PC-9 (cell line): ENCODE results near the gene SLC22A12. TPM values are rescaled to one million over a fixed set of nuclear protein-coding genes. Genes with fewer than 3 reads are reported as not detected.

ENCODE experiments used
- BruUV-seq: library from RNA; stranded (reverse); fragments of 400-500 nt; replicated peaks from 2 replicates; lab custom pipeline; 2021; lab: Mats Ljungman, UMichigan
- CTCF ChIA-PET: fragments of 300-600 bp; sonication (Branson Sonifier 250); formaldehyde crosslinking; loops from one replicate; lab custom pipeline; 2022; ENCODE audit warnings: antibody characterized with exemption; lab: Charles Lee
- POLR2A ChIA-PET: fragments of 300-600 bp; sonication (Branson Sonifier 250); formaldehyde crosslinking; loops from one replicate; lab custom pipeline; 2022; ENCODE audit warnings: antibody characterized with exemption; ENCODE audit not compliant: unreplicated experiment; lab: Charles Lee
- DNase-seq, 2 experiments: peaks; one replicate each; pipeline versions ENCODE4 v3.0.0 to v3.0.0-alpha.2; 2015 to 2022; ENCODE audit warnings: mixed read lengths in 1 of 2
- H2AFZ ChIP-seq: fragments of 200-600 bp; sonication (generic); 2 replicates; pipeline ENCODE4 v1.8.1; 2017; ENCODE audit warnings: antibody characterized with exemption
- H3F3A ChIP-seq: fragments of 200-600 bp; sonication (generic); 2 replicates; pipeline ENCODE4 v1.8.1; 2017; ENCODE audit warnings: antibody characterized with exemption, mild to moderate bottlenecking, low read depth; ENCODE audit not compliant: insufficient read depth
- H3K27ac ChIP-seq: fragments of 200-600 bp; sonication (generic); 2 replicates; pipeline ENCODE4 v1.6.1; 2016; ENCODE audit warnings: mixed run types
- H3K27me3 ChIP-seq: fragments of 200-600 bp; sonication (generic); 2 replicates; pipeline ENCODE4 v1.6.1; 2016; ENCODE audit warnings: low read depth, mixed run types; ENCODE audit not compliant: insufficient read depth
- H3K36me3 ChIP-seq: fragments of 200-600 bp; sonication (generic); 2 replicates; pipeline ENCODE4 v1.6.1; 2016; ENCODE audit warnings: low read depth, mixed run types
- H3K4me1 ChIP-seq: fragments of 200-600 bp; sonication (generic); replicated peaks from 2 replicates; pipeline ENCODE4 v1.6.1; 2016; ENCODE audit warnings: mixed run types; ENCODE audit not compliant: insufficient read depth
- H3K4me2 ChIP-seq: fragments of 200-600 bp; sonication (generic); 2 replicates; pipeline ENCODE4 v1.6.1; 2017; ENCODE audit warnings: mixed run types
- H3K4me3 ChIP-seq: fragments of 200-600 bp; sonication (generic); 2 replicates; pipeline ENCODE4 v1.6.1; 2016; ENCODE audit warnings: mixed run types
- H3K79me2 ChIP-seq: fragments of 200-600 bp; sonication (generic); 2 replicates; pipeline ENCODE4 v1.6.1; 2017; ENCODE audit warnings: low read depth, mixed run types
- H3K9me2 ChIP-seq: fragments of 200-600 bp; sonication (generic); 2 replicates; pipeline ENCODE4 v1.8.1; 2017; ENCODE audit warnings: mild to moderate bottlenecking; ENCODE audit not compliant: insufficient read depth
- H3K9me3 ChIP-seq: fragments of 200-600 bp; sonication (generic); 2 replicates; pipeline ENCODE4 v1.8.1; 2016; ENCODE audit warnings: low read depth; ENCODE audit not compliant: insufficient read depth
- H4K20me1 ChIP-seq: fragments of 200-600 bp; sonication (generic); 2 replicates; pipeline ENCODE4 v1.8.1; 2017; ENCODE audit not compliant: insufficient read depth
- EZH2 ChIP-seq: fragments of 200-600 bp; sonication (generic); IDR thresholded peaks from 2 replicates; pipeline ENCODE4 v1.8.0; 2017; ENCODE audit warnings: antibody characterized with exemption, low read depth
- intact Hi-C: fragments of 100-400 bp; cut with micrococcal nuclease; formaldehyde crosslinking; loops from one replicate; pipeline ENCODE4 v1.10.0; 2022; ENCODE audit not compliant: unreplicated experiment
- total RNA-seq: library from RNA; stranded (reverse); gene quantifications from 2 replicates; pipeline ENCODE4 v1.2.3, GENCODE V29; 2021
- TF ChIP-seq, protein P1 (sequence below): fragments of 200-600 bp; sonication (generic); conservative IDR thresholded peaks from 2 replicates; pipeline ENCODE4 v1.6.1; 2017; ENCODE audit warnings: mixed run types, antibody characterized with exemption, mild to moderate bottlenecking, moderate library complexity

The SLC22A12 gene
- total RNA-seq, 1 experiment from 2014 or later = not detected

DNA sequence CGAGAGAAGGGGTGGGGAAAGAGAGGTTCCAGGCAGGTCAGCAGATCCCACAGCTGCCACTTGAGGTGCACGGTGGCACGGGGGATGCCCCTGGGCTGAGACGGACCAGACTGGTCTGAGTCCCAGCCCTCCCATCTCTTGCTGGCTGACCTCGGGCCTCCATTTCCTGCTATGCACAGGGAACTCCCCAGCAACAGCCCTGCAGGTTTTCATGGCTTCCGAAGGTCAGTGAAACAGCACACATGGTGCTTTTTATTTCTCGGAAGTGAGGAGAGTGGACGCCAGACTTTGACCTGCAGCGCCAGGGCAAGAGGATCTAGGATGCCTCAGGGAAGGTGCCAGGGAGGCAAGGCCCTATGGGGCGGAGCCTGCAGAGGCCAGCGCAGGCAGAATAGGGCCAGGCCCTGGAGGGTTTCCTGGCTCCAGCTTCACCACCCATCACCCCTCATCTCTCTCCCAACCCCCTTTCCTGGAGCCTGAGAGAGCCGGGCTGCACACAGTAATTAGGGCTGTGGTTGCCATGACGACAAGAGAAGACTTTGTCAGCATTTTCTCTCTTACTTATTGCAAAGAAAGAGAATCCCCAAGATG is 29.5 kb downstream of the SLC22A12 start:
- Histone ChIP-seq H3K4me1 (no peaks in the 10 kb centered on the region), H3K4me2 (no peak overlapping the region), H3F3A (no peaks in the 10 kb centered on the region), H3K27ac (no peak overlapping the region), H3K9me2 (no peaks in the 10 kb centered on the region), H3K36me3 (no peaks in the 10 kb centered on the region), H2AFZ (no peak overlapping the region), H3K79me2 (no peaks in the 10 kb centered on the region), H3K4me3 (no peak overlapping the region), H4K20me1 (no peaks in the 10 kb centered on the region), H3K9me3 (no peaks in the 10 kb centered on the region), H3K27me3 (peaks cover 8% of the 10 kb centered on the region; the same call in 1 of the 2 replicates)
- TF ChIP-seq EZH2 = no peak
- TF ChIP-seq, protein P1, sequence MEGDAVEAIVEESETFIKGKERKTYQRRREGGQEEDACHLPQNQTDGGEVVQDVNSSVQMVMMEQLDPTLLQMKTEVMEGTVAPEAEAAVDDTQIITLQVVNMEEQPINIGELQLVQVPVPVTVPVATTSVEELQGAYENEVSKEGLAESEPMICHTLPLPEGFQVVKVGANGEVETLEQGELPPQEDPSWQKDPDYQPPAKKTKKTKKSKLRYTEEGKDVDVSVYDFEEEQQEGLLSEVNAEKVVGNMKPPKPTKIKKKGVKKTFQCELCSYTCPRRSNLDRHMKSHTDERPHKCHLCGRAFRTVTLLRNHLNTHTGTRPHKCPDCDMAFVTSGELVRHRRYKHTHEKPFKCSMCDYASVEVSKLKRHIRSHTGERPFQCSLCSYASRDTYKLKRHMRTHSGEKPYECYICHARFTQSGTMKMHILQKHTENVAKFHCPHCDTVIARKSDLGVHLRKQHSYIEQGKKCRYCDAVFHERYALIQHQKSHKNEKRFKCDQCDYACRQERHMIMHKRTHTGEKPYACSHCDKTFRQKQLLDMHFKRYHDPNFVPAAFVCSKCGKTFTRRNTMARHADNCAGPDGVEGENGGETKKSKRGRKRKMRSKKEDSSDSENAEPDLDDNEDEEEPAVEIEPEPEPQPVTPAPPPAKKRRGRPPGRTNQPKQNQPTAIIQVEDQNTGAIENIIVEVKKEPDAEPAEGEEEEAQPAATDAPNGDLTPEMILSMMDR = no peak
- CTCF ChIA-PET = no interaction called here
- intact Hi-C loops = no loop called here
- POLR2A ChIA-PET = no interaction called here
- DNase-seq = no peak
- no TSS peak for BruUV-seq

DNA sequence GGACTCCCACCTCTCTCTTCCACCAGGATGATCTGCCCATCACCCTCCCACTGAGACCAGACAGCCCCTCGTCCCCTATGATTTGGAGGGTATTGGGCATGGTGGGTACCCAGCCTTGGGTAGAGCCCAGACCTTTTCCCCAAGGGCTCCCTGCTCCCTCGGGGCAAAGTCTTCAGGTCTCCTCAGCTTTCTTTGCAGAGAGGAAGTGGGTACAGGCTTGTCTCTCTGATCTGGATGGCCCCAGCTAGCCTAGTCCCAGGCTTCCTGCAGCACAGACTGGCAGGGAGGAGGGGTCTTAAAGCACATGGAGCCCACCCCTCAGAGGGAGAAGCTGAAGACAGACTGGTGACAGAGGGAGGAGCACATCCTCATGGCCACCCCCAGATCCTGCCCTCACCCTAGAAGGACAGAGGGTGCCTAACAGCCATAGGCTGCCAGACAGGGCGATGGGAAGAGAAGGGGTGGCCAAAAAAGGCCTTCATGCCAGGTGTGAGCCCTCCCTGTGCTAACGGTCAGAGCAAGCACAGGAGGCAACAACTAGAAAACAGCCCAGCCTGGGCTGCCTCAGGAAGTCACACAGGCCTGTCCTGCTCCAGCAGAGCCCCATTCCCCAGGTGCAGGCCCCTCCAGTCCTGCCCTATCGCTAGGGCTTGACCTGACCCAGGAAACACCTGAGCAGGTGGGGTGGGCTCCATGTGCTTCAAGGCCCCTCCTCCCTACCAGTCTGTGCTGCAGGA is 30.4 kb downstream of the SLC22A12 start:
- no peak overlapping the region for H2AFZ ChIP-seq
- no peak overlapping the region for H3K4me2 ChIP-seq
- TF ChIP-seq, protein P1 = no peak
- TF ChIP-seq EZH2 = no peak
- no peak overlapping the region for H3K4me3 ChIP-seq
- H3F3A ChIP-seq = no peaks in the 10 kb centered on the region
- CTCF ChIA-PET = no interaction called here
- no TSS peak for BruUV-seq
- POLR2A ChIA-PET = interaction anchor here (0.7 kb wide), 1 partner anchor 12 kb away, joined by 4 read pairs; no protein-coding TSS in a partner anchor
- no peaks in the 10 kb centered on the region for H3K4me1 ChIP-seq
- H3K79me2 ChIP-seq = no peaks in the 10 kb centered on the region
- no peaks in the 10 kb centered on the region for H3K9me2 ChIP-seq
- intact Hi-C loops = no loop called here
- H3K36me3 ChIP-seq = no peaks in the 10 kb centered on the region
- no peak overlapping the region for H3K27ac ChIP-seq
- no peak for DNase-seq
- H3K27me3 ChIP-seq = peaks cover 8% of the 10 kb centered on the region; the same call in 1 of the 2 replicates
- no peaks in the 10 kb centered on the region for H3K9me3 ChIP-seq
- no peaks in the 10 kb centered on the region for H4K20me1 ChIP-seq

DNA sequence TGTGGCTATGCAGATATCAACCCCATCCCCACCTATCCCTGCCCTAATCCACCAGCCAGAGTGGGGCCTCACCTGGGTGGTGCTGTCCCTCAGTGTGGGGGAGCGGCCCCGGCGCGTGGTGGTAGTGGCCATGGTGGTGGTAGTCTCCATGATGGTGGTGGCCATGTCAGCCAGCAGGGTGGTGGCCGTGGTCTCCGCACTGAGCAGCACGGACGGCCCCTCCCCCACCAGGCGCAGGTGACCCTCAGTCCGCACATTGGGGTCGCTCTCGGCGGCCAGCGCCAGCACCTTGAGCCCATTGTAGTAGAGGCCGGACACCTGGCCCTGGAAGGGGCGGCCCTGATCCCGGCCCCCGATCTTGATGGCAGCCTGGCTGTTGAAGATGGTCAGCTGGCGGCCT is 31.7 kb downstream of the SLC22A12 start:
- no peak overlapping the region for H3K4me2 ChIP-seq
- H3K4me3 ChIP-seq = no peak overlapping the region
- POLR2A ChIA-PET = no interaction called here
- H3K9me2 ChIP-seq = no peaks in the 10 kb centered on the region
- H3K36me3 ChIP-seq = no peaks in the 10 kb centered on the region
- no TSS peak for BruUV-seq
- H4K20me1 ChIP-seq = no peaks in the 10 kb centered on the region
- H3F3A ChIP-seq = no peaks in the 10 kb centered on the region
- no peaks in the 10 kb centered on the region for H3K9me3 ChIP-seq
- no peaks in the 10 kb centered on the region for H3K79me2 ChIP-seq
- H3K27ac ChIP-seq = no peak overlapping the region
- peaks cover 8% of the 10 kb centered on the region; the same call in 1 of the 2 replicates for H3K27me3 ChIP-seq
- no peaks in the 10 kb centered on the region for H3K4me1 ChIP-seq
- intact Hi-C loops = no loop called here
- CTCF ChIA-PET = no interaction called here
- no peak overlapping the region for H2AFZ ChIP-seq
- TF ChIP-seq, protein P1 = no peak
- TF ChIP-seq EZH2 = no peak
- DNase-seq = no peak
